NCI-H2171 treated with DMSO at 0.1 percent for 48 hours (cell line): ENCODE data around the gene PDZD8.
A peak's percentile ranks its signal among the peaks of the same experiment; 100 is the strongest.

ENCODE experiments used
- DNase-seq: peaks from one replicate; lab custom pipeline; 2025; lab: John Stamatoyannopoulos, UW

Gene PDZD8

GRCh38 chr10:117391436-117392205 is 16.4 kb upstream of the PDZD8 start:
- DNase-seq: no peak

- no peak for DNase-seq
Measured at GRCh38 chr10:117390420-117390819, 15.2 kb upstream of the PDZD8 start.

DNA sequence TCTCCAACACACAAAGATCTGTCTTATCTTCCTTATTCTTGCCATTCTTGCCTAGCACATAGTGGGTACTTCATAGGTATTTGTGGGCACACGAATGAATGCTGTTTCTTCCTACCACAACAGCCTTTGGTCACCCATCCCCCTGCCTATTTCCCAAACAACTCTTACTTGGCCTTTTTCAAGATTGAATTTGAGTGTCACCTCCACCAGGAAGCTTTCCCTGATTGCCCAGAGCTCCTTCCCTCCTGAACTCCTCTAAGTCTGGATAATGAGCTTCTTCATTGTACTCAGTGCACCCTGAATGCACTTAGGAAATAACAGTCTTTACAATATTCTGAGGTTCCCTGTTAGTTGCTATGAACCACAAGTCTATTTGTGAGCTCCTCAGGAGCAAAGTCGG is 11.6 kb upstream of the PDZD8 start:
- DNase-seq: no peak

- no peak for DNase-seq
Measured at GRCh38 chr10:117382861-117383260, 7.6 kb upstream of the PDZD8 start.

- peak; percentile 39 for DNase-seq
Measured at GRCh38 chr10:117374506-117375359, 507 bp downstream of the PDZD8 start.

- DNase-seq: peak; percentile 26
Measured at GRCh38 chr10:117373823-117374505, 1.3 kb downstream of the PDZD8 start.

DNA sequence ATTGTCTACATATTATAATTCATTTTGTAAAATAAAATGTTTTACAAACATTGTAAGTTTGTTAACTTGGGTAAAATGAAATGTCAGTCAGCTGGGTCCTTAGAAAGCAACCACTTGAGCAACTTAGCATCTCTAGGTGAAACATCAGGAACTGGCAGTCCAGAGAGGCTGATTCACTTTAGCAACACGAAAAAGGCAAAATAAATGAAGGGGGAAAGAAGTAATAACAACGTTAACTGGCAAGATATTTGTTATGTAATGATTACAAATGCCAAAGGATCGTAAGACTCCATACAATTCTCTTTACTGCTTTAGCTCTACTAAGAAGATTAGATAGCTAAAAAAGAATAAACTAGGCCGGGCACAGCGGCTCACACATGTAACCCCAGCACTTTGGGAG is 5.0 kb downstream of the PDZD8 start:
- DNase-seq: no peak

- DNase-seq: no peak
Measured at GRCh38 chr10:117367718-117368117, 7.5 kb downstream of the PDZD8 start.

- no peak for DNase-seq
Measured at GRCh38 chr10:117366741-117367140, 8.5 kb downstream of the PDZD8 start.

DNA sequence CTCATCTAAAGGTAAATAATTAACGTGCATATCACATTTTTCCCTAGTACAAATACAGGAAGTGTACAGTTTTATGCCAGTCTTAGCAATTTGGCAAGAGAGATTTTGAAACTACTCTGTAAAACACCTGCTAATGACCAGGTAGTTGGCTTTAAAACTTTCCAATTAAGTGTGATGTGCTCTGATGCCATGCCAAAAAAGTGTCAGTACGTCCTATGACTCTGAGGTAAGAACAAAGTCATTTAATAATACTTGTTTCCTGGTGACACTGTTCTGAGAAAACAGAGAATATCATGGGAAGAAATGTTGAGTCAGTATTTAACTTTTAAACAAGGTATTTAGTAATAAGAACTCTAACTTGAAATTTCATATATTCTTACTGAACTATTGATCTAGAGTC is 9.6 kb downstream of the PDZD8 start:
- no peak for DNase-seq

- DNase-seq: no peak
Measured at GRCh38 chr10:117364110-117364960, 10.9 kb downstream of the PDZD8 start.

- DNase-seq: no peak
Measured at GRCh38 chr10:117363028-117363427, 12.2 kb downstream of the PDZD8 start.

GRCh38 chr10:117362313-117362712 is 12.9 kb downstream of the PDZD8 start:
- no peak for DNase-seq

- DNase-seq: no peak
Measured at GRCh38 chr10:117360994-117361667, 14.1 kb downstream of the PDZD8 start.

DNA sequence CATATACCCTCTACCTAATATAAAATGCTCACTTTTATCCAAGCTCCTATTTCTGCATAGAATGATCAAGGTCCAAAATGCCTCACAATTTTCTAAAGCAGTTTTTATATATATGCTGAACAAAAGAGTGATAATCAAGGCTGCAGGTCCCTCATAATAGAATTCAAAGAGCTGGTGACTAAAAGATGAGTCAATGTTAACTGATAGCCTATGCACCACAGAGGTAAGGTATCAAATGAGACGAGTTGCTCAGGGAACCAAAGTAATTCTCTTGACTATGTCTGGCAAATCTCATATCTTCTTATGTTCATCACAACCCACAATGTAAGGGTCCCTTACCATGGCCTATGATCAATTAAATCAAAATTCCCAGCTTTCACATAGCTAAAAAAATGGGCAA is 15.2 kb downstream of the PDZD8 start:
- DNase-seq: no peak

- DNase-seq: no peak
Measured at GRCh38 chr10:117355072-117355471, 20.2 kb downstream of the PDZD8 start.

DNA sequence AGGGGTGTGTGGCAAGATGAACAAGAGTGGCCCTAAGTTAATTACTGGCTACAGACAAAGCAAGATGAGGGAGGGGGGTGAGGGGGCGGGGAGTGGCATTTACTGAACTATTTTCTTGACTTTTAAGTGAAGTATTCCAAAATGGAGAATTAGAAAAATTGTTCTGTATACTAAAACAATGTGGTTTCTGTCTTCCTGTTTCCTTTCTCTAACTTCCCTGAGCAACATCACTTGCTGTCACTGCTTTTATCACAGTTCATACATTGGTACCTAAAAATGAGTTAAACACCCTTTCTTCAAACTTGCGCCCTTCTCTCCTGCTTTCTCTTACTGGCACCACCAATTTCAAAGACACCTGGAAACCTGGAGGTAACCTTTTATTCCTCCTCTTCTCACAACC is 21.6 kb downstream of the PDZD8 start:
- no peak for DNase-seq

GRCh38 chr10:117352724-117353123 is 22.5 kb downstream of the PDZD8 start:
- no peak for DNase-seq

GRCh38 chr10:117351996-117352395 is 23.2 kb downstream of the PDZD8 start:
- no peak for DNase-seq

GRCh38 chr10:117351558-117351957 is 23.7 kb downstream of the PDZD8 start:
- DNase-seq: no peak

GRCh38 chr10:117350909-117351308 is 24.3 kb downstream of the PDZD8 start:
- no peak for DNase-seq
